Muscle of leg (tissue), 11 donors: ENCODE data around the gene PSME2. TPM values are rescaled to one million over a fixed set of nuclear protein-coding genes. Genes with fewer than 3 reads are reported as not detected.

ENCODE experiments used
- DNase-seq: peaks from one replicate; pipeline ENCODE4 v3.0.0; 2013
- H3K27ac ChIP-seq: one replicate; pipeline ENCODE4 v1.5.1; 2013; ENCODE audit warnings: mild to moderate bottlenecking, low read length, control low read depth
- H3K27me3 ChIP-seq: one replicate; pipeline ENCODE4 v1.6.1; 2013; ENCODE audit warnings: low read length; ENCODE audit not compliant: control insufficient read depth, insufficient read depth
- H3K36me3 ChIP-seq: one replicate; pipeline ENCODE4 v1.6.1; 2013; ENCODE audit warnings: low read length; ENCODE audit not compliant: control insufficient read depth, insufficient read depth
- H3K4me1 ChIP-seq: one replicate; pipeline ENCODE4 v1.6.1; 2013; ENCODE audit warnings: low read length; ENCODE audit not compliant: control insufficient read depth, insufficient read depth
- H3K4me3 ChIP-seq: one replicate; pipeline ENCODE4 v1.5.1; 2013; ENCODE audit warnings: low read length, control low read depth
- H3K9me3 ChIP-seq: replicated peaks from 2 replicates; pipeline ENCODE4 v1.6.1; 2013; ENCODE audit warnings: low read depth, low read length; ENCODE audit not compliant: control insufficient read depth
- WGBS: methylation state at CpG from one replicate; pipeline ENCODE4 v1.1.5; 2013; ENCODE audit warnings: missing lambda C conversion rate; ENCODE audit not compliant: insufficient coverage; 5-methylcytosine and 5-hydroxymethylcytosine counted together
- polyA plus RNA-seq, 8 donors: library from polyadenylated mRNA; unstranded; fragments of 120-200 nt; gene quantifications; one replicate each; pipeline versions ENCODE4 v1.2.1 to v1.2.3, GENCODE V29; 2013; ENCODE audit warnings: inconsistent platforms in 1 of 8, low replicate concordance in 1 of 8; ENCODE audit not compliant: insufficient read length in 8 of 8, insufficient read depth in 1 of 8
- total RNA-seq: library from RNA; stranded (reverse); fragments of 120-200 nt; gene quantifications from one replicate; pipeline ENCODE4 v1.2.4, GENCODE V29; 2013

Gene PSME2
- total and polyA plus RNA-seq, 9 donors, result 82.8 to 100 (median 94.6) TPM

GRCh38 chr14:24188251-24189058, 42.0 kb upstream of the PSME2 start, which contains the start of gene IPO4:
IPO4 (minus strand) TSS chr14:24188816; CDS start chr14:24188787, 29 bp downstream.
- DNase-seq, result peak; percentile 99
- Histone ChIP-seq H3K27me3 (no peaks in the 10 kb centered on the region), H3K27ac (peak within 1 kb of the TSS; percentile 60), H3K9me3 (no peaks in the 10 kb centered on the region), H3K4me1 (peaks cover 16% of the 10 kb centered on the region), H3K36me3 (peaks cover 67% of the 10 kb centered on the region), H3K4me3 (peak within 1 kb of the TSS; percentile 79)
- under 1% methylated on average over 62 of the region's 65 CpGs for WGBS

GRCh38 chr14:24187539-24187915, 41.1 kb upstream of the PSME2 start:
- H3K4me3 ChIP-seq, result peak overlapping the region; percentile 79
- H3K36me3 ChIP-seq, result peaks cover 69% of the 10 kb centered on the region
- H3K27me3 ChIP-seq, result no peaks in the 10 kb centered on the region
- no peak for DNase-seq
- no peaks in the 10 kb centered on the region for H3K9me3 ChIP-seq
- H3K4me1 ChIP-seq, result peaks cover 16% of the 10 kb centered on the region
- 88% methylated on average over 1 of the region's 2 CpGs for WGBS
- no peak overlapping the region for H3K27ac ChIP-seq

- H3K27ac ChIP-seq, result no peak overlapping the region
- H3K36me3 ChIP-seq, result peaks cover 69% of the 10 kb centered on the region
- no peak for DNase-seq
- no peaks in the 10 kb centered on the region for H3K9me3 ChIP-seq
- peaks cover 16% of the 10 kb centered on the region for H3K4me1 ChIP-seq
- H3K27me3 ChIP-seq, result no peaks in the 10 kb centered on the region
- WGBS, result 100% methylated on average over 3 of the region's 10 CpGs
- no peak overlapping the region for H3K4me3 ChIP-seq
Measured at GRCh38 chr14:24186831-24187538, 40.6 kb upstream of the PSME2 start.

DNA sequence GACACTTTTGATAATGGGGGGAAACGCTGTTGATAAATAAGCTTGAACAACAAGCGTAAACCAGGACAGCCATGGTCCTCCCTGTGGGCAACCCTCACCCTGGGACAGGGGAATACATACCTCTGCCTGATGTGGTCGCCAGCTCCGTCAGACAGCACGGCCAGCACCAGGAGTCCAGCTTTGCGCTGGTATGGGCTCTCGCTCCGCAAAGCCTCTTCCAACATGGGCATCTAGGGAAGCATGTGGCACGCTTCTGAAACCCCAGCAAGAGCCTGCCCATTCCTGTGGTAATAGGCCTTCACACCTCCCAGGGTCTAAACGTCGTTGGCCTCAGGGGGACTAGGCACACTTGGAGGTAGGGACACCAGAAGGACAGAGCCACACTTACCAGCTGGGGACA, 39.3 kb upstream of the PSME2 start:
- Histone ChIP-seq H3K4me3 (no peak overlapping the region), H3K9me3 (no peaks in the 10 kb centered on the region), H3K36me3 (peaks cover 73% of the 10 kb centered on the region), H3K27me3 (no peaks in the 10 kb centered on the region), H3K27ac (no peak overlapping the region), H3K4me1 (peaks cover 16% of the 10 kb centered on the region)
- 93% methylated on average over 10 of the region's 11 CpGs for WGBS
- no peak for DNase-seq

GRCh38 chr14:24185026-24185425, 38.6 kb upstream of the PSME2 start:
- Histone ChIP-seq H3K27me3 (no peaks in the 10 kb centered on the region), H3K9me3 (no peaks in the 10 kb centered on the region), H3K4me1 (peaks cover 16% of the 10 kb centered on the region), H3K27ac (no peak overlapping the region), H3K36me3 (peaks cover 75% of the 10 kb centered on the region), H3K4me3 (no peak overlapping the region)
- WGBS, result 90% methylated on average over 5 of the region's 7 CpGs
- no peak for DNase-seq

- Histone ChIP-seq H3K4me3 (no peak overlapping the region), H3K27ac (no peak overlapping the region), H3K9me3 (no peaks in the 10 kb centered on the region), H3K27me3 (no peaks in the 10 kb centered on the region), H3K36me3 (peaks cover 79% of the 10 kb centered on the region), H3K4me1 (peaks cover 16% of the 10 kb centered on the region)
- no peak for DNase-seq
- WGBS, result 86% methylated on average over 19 of the region's 19 CpGs
Measured at GRCh38 chr14:24184104-24184970, 37.9 kb upstream of the PSME2 start.

GRCh38 chr14:24183014-24183481, 36.6 kb upstream of the PSME2 start:
- Histone ChIP-seq H3K27me3 (no peaks in the 10 kb centered on the region), H3K36me3 (peaks cover 92% of the 10 kb centered on the region), H3K4me1 (peaks cover 11% of the 10 kb centered on the region), H3K9me3 (no peaks in the 10 kb centered on the region), H3K4me3 (no peak overlapping the region), H3K27ac (no peak overlapping the region)
- DNase-seq, result no peak
- WGBS, result 93% methylated on average over 8 of the region's 15 CpGs

DNA sequence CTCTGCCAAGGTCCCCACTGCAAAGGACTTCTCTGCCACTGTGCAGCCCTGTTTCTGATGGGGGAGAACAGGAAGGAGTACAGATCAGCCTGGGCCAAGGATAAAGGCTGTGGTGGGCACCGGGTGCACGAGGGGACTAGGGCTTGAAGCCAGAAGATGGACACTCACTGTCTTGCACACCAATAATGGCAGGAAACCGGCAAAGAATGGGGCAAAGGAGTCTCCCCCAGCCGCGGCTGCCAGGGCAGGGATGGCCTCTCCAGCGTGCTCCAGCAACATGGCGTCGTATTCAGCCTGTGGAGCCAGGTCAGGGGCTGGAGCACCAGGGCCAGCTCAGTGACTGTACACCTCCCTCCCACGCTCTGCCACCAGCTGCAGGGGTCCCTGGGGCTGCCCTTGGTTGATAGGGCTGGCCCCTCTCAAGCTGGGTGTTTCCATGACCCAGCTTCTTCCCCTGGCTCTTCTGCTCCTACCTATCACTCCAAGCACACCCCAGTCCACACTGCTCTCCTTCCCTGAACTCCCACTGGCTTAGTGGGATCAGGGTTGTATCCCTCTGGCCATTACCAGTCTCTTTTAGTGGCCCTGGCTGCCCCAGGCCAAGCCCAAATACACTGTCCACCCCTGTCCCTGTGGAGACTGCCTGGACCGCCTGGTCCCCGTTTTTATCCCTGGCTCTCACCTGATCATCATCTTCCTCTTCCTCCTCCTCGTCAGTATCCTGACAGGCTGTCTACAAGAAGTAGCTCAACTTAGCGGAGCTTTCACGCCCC, 35.9 kb upstream of the PSME2 start:
- Histone ChIP-seq H3K4me1 (peaks cover 3% of the 10 kb centered on the region), H3K4me3 (no peak overlapping the region), H3K9me3 (no peaks in the 10 kb centered on the region), H3K27me3 (no peaks in the 10 kb centered on the region), H3K36me3 (peaks cover 97% of the 10 kb centered on the region), H3K27ac (no peak overlapping the region)
- whole genome bisulfite sequencing, result 83% methylated on average over 9 of the region's 14 CpGs
- DNase-seq, result no peak

GRCh38 chr14:24181371-24182077, 35.1 kb upstream of the PSME2 start:
- Histone ChIP-seq H3K4me1 (no peaks in the 10 kb centered on the region), H3K9me3 (no peaks in the 10 kb centered on the region), H3K27ac (no peak overlapping the region), H3K4me3 (no peak overlapping the region), H3K36me3 (peaks cover 97% of the 10 kb centered on the region), H3K27me3 (no peaks in the 10 kb centered on the region)
- DNase-seq, result no peak
- WGBS, result 87% methylated on average over 19 of the region's 19 CpGs
